ENCODE measurements around the gene RFC3.

RFC3 gene

GRCh38 chr13:33794576-33794975 is 23.4 kb upstream of the RFC3 start:
- in situ Hi-C loops (cut with HindIII; ENCODE audit: low sequenced_read_pairs): no loop called here
- TF ChIP-seq, protein P1, sequence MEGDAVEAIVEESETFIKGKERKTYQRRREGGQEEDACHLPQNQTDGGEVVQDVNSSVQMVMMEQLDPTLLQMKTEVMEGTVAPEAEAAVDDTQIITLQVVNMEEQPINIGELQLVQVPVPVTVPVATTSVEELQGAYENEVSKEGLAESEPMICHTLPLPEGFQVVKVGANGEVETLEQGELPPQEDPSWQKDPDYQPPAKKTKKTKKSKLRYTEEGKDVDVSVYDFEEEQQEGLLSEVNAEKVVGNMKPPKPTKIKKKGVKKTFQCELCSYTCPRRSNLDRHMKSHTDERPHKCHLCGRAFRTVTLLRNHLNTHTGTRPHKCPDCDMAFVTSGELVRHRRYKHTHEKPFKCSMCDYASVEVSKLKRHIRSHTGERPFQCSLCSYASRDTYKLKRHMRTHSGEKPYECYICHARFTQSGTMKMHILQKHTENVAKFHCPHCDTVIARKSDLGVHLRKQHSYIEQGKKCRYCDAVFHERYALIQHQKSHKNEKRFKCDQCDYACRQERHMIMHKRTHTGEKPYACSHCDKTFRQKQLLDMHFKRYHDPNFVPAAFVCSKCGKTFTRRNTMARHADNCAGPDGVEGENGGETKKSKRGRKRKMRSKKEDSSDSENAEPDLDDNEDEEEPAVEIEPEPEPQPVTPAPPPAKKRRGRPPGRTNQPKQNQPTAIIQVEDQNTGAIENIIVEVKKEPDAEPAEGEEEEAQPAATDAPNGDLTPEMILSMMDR (IDR thresholded peaks at IDR 0.05; ENCODE audit: low read depth, low read length, missing control alignments): no peak
- no peak overlapping the region for H3K4me3 ChIP-seq (ENCODE audit: low read depth, low read length)
- DNase-seq (ENCODE audit: low read depth): no peak

- in situ Hi-C loops (cut with HindIII; ENCODE audit: low sequenced_read_pairs): no loop called here
- DNase-seq (ENCODE audit: low read depth): no peak
- no peak overlapping the region for H3K4me3 ChIP-seq (ENCODE audit: low read depth, low read length)
- TF ChIP-seq, protein P1 (IDR thresholded peaks at IDR 0.05; ENCODE audit: low read depth, low read length, missing control alignments): no peak
Measured at GRCh38 chr13:33796095-33796494, 21.9 kb upstream of the RFC3 start.

- in situ Hi-C loops (cut with HindIII; ENCODE audit: low sequenced_read_pairs): no loop called here
- DNase-seq (ENCODE audit: low read depth): peak; percentile 19
- H3K4me3 ChIP-seq (ENCODE audit: low read depth, low read length): no peak overlapping the region
- TF ChIP-seq, protein P1 (IDR thresholded peaks at IDR 0.05; ENCODE audit: low read depth, low read length, missing control alignments): no peak
Measured at GRCh38 chr13:33797622-33798021, 20.3 kb upstream of the RFC3 start.

- no peak overlapping the region for H3K4me3 ChIP-seq (ENCODE audit: low read depth, low read length)
- in situ Hi-C loops (cut with HindIII; ENCODE audit: low sequenced_read_pairs): no loop called here
- TF ChIP-seq, protein P1 (IDR thresholded peaks at IDR 0.05; ENCODE audit: low read depth, low read length, missing control alignments): no peak
- DNase-seq (ENCODE audit: low read depth): no peak
Measured at GRCh38 chr13:33798023-33798422, 19.9 kb upstream of the RFC3 start.

GRCh38 chr13:33799950-33800592 is 17.9 kb upstream of the RFC3 start:
- in situ Hi-C loops (cut with HindIII; ENCODE audit: low sequenced_read_pairs): no loop called here
- TF ChIP-seq, protein P1 (IDR thresholded peaks at IDR 0.05; ENCODE audit: low read depth, low read length, missing control alignments): peak; percentile 49
- no peak overlapping the region for H3K4me3 ChIP-seq (ENCODE audit: low read depth, low read length)
- DNase-seq (ENCODE audit: low read depth): peak; percentile 27

GRCh38 chr13:33800646-33801186 is 17.2 kb upstream of the RFC3 start:
- DNase-seq (ENCODE audit: low read depth): no peak
- TF ChIP-seq, protein P1 (IDR thresholded peaks at IDR 0.05; ENCODE audit: low read depth, low read length, missing control alignments): no peak
- in situ Hi-C loops (cut with HindIII; ENCODE audit: low sequenced_read_pairs): no loop called here
- no peak overlapping the region for H3K4me3 ChIP-seq (ENCODE audit: low read depth, low read length)

Measured in astrocyte of the cerebellum (primary cell).